ENCODE measurements around the gene AIG1.

Gene AIG1

DNA sequence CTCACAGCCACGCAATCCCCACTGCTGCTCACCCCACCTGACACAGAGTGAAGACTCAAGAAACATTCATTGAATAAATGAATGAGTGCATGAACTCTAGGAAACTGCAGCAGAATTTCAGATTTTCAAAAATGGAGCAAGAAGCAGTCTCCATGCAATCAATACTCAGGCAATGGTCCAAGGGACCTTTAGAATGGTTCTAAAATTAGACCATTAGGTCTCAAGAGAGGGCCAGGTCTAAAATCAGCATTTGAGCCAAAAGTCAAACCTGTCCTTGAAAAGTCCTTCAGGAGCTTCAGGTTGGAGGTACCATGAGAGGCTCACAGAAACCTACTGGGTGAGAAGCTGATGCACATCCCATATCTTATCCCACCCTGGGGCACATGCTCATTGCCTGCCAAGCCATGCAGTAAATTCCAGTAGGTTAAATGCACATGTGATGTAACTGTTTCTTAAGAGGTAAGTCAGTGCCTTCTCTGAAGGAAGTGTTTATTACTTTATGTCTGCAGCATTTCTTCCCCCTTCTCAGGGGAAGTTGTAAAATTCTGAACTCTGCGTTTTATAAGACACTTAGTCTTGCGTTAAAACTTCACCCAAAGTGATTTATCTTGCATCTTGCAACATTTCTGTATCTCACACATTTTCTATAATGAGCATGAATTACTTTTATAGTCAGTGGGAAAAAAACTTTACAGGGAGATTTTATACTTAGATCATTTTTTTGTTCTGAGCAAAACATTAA lies 263.2 kb downstream of the AIG1 start:
- Histone ChIP-seq H4K20me1 (ENCODE audit: insufficient read depth, low read length) (no peaks in the 10 kb centered on the region), H3K9me3 (ENCODE audit: low read length) (no peaks in the 10 kb centered on the region), H3K79me2 (ENCODE audit: insufficient read depth, low read length) (no peaks in the 10 kb centered on the region)

DNA sequence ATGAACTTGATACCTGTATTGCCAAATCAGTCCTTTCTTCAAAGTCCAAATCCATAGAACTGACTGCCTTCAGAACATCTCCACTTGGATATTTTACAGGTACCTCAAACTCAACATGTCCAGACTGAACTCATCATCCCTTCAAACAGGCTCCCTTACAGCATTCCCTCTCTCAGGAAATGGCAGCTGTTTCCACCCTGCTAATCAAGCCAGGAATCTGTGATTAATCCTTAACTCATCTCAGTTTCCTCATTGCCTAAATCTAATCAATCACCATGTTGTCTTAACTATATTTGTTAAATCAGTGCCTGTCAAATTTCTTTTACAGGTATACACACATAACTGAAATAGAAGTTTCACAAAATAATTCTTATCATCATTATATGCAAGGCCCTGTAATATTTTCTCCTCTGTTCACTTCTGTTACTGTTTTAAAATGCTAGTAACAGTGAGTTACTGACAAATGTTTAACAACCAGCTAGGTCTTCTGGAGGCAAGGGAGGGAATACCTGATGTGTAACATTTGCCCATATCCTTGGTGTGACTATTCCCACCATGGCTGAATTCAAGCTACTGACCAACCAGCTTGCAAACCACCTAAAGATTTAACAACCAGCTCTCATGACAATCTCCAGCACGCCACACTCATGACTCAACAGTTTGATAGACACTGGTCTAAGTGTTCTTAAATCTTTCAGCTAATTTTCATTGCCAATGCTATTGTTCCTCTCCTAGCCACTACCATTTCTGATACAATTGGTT lies 264.9 kb downstream of the AIG1 start:
- no peak overlapping the region for H3K4me3 ChIP-seq (ENCODE audit: low read depth, low read length, poor library complexity, severe bottlenecking)
- H3K9me2 ChIP-seq (ENCODE audit: low read depth, low read length): no peaks in the 10 kb centered on the region
- H3K79me2 ChIP-seq (ENCODE audit: insufficient read depth, low read length): no peaks in the 10 kb centered on the region
- H3K4me2 ChIP-seq (ENCODE audit: low read length): no peak overlapping the region
- no peaks in the 10 kb centered on the region for H3F3A ChIP-seq (ENCODE audit: insufficient read depth, low read length)
- no peaks in the 10 kb centered on the region for H3K9me3 ChIP-seq (ENCODE audit: low read length)
- no peaks in the 10 kb centered on the region for H3K36me3 ChIP-seq (ENCODE audit: insufficient read depth, low read length)
- H3K4me1 ChIP-seq (ENCODE audit: insufficient read depth, low read length, severe bottlenecking): no peaks in the 10 kb centered on the region
- no peak overlapping the region for H3K9ac ChIP-seq (ENCODE audit: low read length)
- TF ChIP-seq, protein P1, sequence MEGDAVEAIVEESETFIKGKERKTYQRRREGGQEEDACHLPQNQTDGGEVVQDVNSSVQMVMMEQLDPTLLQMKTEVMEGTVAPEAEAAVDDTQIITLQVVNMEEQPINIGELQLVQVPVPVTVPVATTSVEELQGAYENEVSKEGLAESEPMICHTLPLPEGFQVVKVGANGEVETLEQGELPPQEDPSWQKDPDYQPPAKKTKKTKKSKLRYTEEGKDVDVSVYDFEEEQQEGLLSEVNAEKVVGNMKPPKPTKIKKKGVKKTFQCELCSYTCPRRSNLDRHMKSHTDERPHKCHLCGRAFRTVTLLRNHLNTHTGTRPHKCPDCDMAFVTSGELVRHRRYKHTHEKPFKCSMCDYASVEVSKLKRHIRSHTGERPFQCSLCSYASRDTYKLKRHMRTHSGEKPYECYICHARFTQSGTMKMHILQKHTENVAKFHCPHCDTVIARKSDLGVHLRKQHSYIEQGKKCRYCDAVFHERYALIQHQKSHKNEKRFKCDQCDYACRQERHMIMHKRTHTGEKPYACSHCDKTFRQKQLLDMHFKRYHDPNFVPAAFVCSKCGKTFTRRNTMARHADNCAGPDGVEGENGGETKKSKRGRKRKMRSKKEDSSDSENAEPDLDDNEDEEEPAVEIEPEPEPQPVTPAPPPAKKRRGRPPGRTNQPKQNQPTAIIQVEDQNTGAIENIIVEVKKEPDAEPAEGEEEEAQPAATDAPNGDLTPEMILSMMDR (IDR thresholded peaks at IDR 0.05; ENCODE audit: low read length): no peak
- no peak for TF ChIP-seq EZH2 (IDR thresholded peaks at IDR 0.05; ENCODE audit: borderline replicate concordance, low read length)
- H3K27me3 ChIP-seq (ENCODE audit: insufficient read depth, low read length): no peaks in the 10 kb centered on the region
- no peaks in the 10 kb centered on the region for H4K20me1 ChIP-seq (ENCODE audit: insufficient read depth, low read length)
- H3K27ac ChIP-seq (ENCODE audit: low read depth, low read length, poor library complexity, severe bottlenecking): no peak overlapping the region
- H2AFZ ChIP-seq (ENCODE audit: low read length): no peak overlapping the region

More for the DNA sequence above, 263.2 kb downstream of the AIG1 start:
- Histone ChIP-seq H3K27ac (ENCODE audit: low read depth, low read length, poor library complexity, severe bottlenecking) (no peak overlapping the region), H3K4me2 (ENCODE audit: low read length) (no peak overlapping the region), H3K27me3 (ENCODE audit: insufficient read depth, low read length) (no peaks in the 10 kb centered on the region), H3K9ac (ENCODE audit: low read length) (no peak overlapping the region), H3K9me2 (ENCODE audit: low read depth, low read length) (no peaks in the 10 kb centered on the region), H3F3A (ENCODE audit: insufficient read depth, low read length) (no peaks in the 10 kb centered on the region), H2AFZ (ENCODE audit: low read length) (no peak overlapping the region), H3K4me1 (ENCODE audit: insufficient read depth, low read length, severe bottlenecking) (no peaks in the 10 kb centered on the region), H3K4me3 (ENCODE audit: low read depth, low read length, poor library complexity, severe bottlenecking) (no peak overlapping the region), H3K36me3 (ENCODE audit: insufficient read depth, low read length) (no peaks in the 10 kb centered on the region)
- no peak for TF ChIP-seq EZH2 (IDR thresholded peaks at IDR 0.05; ENCODE audit: borderline replicate concordance, low read length)
- TF ChIP-seq, protein P1 (IDR thresholded peaks at IDR 0.05; ENCODE audit: low read length): no peak

DNA sequence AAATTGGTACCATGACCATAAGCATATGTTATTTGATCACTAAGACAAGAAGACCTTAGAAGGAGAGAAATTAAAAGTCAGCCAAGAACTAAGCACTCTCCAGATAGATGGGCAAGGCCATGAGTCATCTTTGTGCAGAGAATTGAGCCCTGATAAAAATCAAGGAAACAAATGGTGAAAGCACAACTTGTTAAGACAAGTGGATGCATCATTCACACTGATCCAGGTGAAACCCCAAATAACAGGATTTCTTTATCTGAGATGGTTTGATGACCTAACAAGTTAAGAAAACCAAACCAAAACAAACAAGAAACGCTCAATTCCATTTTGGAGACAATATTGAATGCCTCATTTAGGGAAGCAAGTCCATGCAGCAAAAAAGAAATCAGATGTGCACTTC lies 268.2 kb downstream of the AIG1 start:
- Histone ChIP-seq H3K36me3 (ENCODE audit: insufficient read depth, low read length) (no peaks in the 10 kb centered on the region), H3K79me2 (ENCODE audit: insufficient read depth, low read length) (no peaks in the 10 kb centered on the region), H2AFZ (ENCODE audit: low read length) (no peak overlapping the region), H3K9me3 (ENCODE audit: low read length) (no peaks in the 10 kb centered on the region), H3K4me3 (ENCODE audit: low read depth, low read length, poor library complexity, severe bottlenecking) (no peak overlapping the region), H3K9me2 (ENCODE audit: low read depth, low read length) (no peaks in the 10 kb centered on the region), H3K27ac (ENCODE audit: low read depth, low read length, poor library complexity, severe bottlenecking) (no peak overlapping the region), H3K4me1 (ENCODE audit: insufficient read depth, low read length, severe bottlenecking) (no peaks in the 10 kb centered on the region), H3F3A (ENCODE audit: insufficient read depth, low read length) (no peaks in the 10 kb centered on the region), H3K27me3 (ENCODE audit: insufficient read depth, low read length) (no peaks in the 10 kb centered on the region), H4K20me1 (ENCODE audit: insufficient read depth, low read length) (no peaks in the 10 kb centered on the region), H3K9ac (ENCODE audit: low read length) (no peak overlapping the region), H3K4me2 (ENCODE audit: low read length) (no peak overlapping the region)
- TF ChIP-seq, protein P1 (IDR thresholded peaks at IDR 0.05; ENCODE audit: low read length): no peak
- TF ChIP-seq EZH2 (IDR thresholded peaks at IDR 0.05; ENCODE audit: borderline replicate concordance, low read length): no peak

Measured in OCI-LY1 (cell line).